GM19395 (cell line): Measurements from ENCODE around the gene RRP1B.
A peak's percentile ranks its signal among the peaks of the same experiment; 100 is the strongest.
"Not testable (repeated sequence)": the region's sequence is repeated elsewhere in the genome, so short reads cannot be mapped to it uniquely, and the experiment has no call there.

Experiments
- ATAC-seq: cut with Tn5 transposase; IDR thresholded peaks from one replicate; pipeline ENCODE4 v1.9.1; 2021; ENCODE audit warnings: mild to moderate bottlenecking, moderate library complexity; ENCODE audit not compliant: unreplicated experiment

RRP1B gene

GRCh38 chr21:43639470-43640353 is 19.6 kb upstream of the RRP1B start:
- no peak for ATAC-seq

DNA sequence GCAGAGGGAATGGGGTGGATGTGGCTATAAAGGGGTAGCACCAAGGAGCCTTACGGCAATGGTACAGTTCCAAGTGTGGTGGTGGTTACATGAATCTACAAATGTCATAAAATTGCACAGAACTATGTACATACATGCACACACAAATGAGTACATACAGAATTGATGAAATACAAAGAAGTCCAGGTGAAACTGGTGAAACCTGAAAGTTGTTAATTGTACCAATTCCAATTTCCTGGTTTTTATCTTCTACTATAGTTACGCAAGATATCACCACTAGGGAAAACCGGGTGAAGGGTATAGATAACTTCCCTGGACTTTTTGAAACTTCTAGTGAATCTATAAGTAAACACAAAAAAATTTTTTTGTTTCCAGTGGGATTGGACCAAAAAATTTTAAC is 19.0 kb upstream of the RRP1B start:
- ATAC-seq: no peak

DNA sequence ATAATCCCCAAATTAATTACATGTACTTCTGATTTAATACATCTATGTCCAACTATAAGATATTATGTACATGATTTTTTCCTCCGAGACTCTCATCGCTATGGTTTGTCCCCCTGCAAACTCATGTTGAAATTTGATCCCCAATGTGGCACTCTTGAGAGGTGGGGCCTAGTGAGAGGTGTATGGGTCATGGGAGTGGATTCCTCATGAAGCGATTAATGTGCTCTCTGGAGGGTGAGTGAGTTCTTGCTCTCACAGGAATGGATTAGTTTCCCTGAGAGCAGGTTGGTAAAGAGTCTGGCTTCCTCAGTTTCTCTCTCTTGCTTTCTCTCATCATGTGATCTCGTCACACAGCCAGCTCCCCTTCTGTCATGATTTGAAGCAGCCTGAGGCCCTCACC is 16.2 kb upstream of the RRP1B start:
- ATAC-seq: no peak

- no peak for ATAC-seq
These were observed 15.3 kb upstream of the RRP1B start for GRCh38 chr21:43644071-43644470.

- ATAC-seq: no peak
These were observed 14.8 kb upstream of the RRP1B start for GRCh38 chr21:43644609-43645008.

DNA sequence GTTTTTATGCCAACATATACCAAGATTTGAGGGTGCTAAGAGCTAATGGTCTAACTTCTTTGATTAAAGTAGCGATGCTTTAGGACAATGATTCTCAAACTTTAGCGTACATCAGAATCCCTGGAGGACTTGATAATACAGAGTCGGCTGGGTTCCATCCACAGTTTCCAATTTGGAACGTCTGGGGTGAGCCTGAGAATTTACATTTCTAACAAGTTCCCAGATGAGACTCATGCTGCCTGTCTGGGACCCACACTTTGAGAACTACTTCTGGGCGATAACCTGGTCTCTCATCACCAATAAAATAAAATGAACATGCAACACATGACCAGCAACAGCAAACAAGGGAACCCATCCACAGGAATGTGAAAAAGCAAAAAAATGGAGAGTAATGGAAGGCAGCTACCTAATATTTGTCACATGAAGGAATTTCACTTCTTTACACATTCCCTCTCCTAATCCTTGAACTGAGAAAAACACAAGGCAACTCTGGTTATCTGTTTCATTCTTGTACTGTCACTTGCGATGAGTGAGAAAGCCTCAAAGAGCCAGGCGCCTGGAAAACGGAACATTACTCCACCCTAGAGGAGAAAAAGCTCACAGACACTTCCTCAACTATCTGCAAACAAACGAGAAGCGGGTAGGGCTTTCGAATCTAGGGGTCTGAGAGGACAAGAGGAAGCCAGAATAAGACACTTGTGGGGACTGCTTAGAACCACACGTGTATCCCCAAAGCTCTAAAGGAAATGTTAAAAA is 14.0 kb upstream of the RRP1B start:
- no peak for ATAC-seq

- ATAC-seq: no peak
These were observed 13.4 kb upstream of the RRP1B start for GRCh38 chr21:43645976-43646375.

DNA sequence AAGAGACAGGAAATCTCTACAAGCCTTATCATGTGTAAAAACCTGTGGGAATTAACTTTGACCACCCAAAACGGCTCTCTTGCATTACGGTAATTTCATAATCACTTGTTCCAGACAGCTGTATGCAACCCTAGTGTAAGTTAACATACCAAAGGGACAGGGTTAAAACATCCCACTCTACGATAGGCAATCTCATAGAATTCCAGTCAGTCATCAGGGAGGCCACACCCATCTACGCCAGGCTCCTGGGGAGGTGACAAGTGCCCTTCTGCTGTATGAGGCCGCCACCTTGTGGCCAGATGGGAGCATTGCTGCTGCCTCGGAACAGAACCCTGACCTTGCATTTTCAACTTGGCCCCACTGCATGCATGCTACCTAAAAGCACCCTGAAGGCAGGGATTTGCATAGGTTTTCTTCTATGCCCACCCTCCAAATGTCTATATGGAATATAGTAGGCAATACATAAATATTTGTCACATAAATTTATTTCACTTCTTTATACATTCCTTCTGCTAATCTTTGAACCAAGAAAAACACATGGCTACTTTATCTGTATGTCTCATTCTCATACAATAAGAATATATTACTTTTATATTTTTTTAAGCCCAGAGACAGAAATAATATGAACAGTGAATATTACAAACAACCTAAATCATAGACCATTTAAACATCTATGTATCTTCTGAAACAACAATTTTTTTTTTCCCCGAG is 12.7 kb upstream of the RRP1B start:
- peak; percentile 70 for ATAC-seq

DNA sequence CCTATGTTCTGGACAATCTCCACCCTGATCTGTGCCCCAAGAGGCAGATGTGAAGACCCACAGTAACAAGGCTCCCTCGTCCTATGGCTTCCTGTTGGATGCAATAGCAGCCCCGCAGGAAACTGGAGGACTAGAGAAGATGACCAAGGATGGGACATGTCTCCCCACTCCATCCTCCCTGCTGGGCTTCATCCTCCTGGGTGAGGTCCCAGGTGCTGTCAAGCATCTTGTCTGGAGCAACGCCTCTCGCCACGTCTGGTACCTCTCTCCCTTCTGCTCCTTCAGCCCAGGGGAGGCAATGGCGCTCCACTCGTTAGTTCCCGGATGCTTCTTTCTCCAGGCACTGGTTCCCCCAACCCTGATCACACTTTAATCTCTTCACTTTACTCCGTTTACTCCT is 11.2 kb upstream of the RRP1B start:
- no peak for ATAC-seq

DNA sequence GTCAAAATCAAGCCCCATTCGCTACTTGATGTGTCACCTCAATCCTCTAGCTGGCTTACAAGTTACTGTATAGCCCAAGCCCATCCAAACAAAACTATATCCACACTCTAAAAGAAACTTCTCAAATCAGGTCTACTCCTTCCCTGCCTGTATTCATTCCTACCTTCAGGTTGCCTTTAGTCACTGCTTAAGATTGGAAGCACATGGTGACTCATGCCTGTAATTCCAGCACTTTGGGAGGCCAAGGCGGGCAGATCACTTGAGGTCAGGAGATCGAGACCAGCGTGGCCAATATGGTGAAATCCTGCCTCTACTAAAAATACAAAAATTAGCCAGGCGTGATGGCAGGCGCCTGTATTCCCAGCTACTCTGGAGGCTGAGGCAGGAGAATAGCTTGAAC is 7.4 kb upstream of the RRP1B start:
- not testable (repeated sequence) for ATAC-seq

- ATAC-seq: no peak
These were observed 6.7 kb upstream of the RRP1B start for GRCh38 chr21:43652616-43653015.

DNA sequence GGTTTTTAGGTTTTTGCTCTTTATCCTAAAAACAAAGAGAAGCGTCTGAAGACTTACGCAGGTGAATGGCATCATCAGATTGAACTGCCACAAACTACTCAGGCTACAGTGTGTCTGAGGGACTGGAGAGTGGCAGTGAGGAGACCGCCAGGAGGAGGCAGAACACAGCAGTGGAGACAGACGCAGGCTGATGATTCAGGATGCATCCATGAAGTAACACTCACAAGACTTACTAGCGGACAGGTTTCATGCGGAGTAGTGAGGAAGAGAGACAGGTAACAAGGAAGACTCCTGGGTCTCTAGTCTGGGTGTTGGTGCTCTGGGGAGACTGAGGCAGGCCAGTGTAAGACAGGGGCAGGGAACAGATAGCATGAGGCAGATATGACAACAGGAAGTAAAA is 5.7 kb upstream of the RRP1B start:
- no peak for ATAC-seq

DNA sequence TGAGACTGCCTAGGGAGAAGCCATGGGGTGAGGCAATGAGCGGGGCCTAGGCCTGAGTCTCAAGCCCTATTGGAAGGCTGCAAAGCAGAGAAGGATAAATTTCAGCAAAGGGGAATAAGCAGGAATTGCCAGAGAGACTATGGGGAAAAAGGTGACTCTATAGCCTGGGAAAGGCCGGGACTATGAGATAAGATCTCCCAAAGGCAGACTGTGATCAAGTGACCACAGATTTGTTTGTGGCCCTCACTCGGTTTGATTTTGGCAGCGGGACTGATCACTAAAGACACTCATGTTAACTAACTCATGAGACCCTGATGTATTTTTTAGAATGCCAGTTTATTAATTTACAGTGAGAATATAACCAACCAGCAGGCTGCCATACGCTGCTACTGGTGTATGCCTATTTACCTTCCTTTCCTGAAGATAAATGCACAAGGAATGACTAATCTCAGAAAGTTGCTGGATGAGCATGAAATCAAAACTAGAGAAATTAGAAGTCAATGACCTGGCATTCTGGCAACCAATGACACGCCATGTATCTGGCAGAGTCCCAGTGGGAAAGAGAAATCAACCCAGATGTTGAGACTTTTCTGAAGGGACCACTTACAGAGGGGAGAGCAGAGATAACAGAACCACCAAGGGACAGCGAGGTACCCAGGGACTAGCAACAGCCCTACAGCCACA is 4.4 kb upstream of the RRP1B start:
- ATAC-seq: no peak

- no peak for ATAC-seq
These were observed 1.8 kb upstream of the RRP1B start for GRCh38 chr21:43657355-43658087.

DNA sequence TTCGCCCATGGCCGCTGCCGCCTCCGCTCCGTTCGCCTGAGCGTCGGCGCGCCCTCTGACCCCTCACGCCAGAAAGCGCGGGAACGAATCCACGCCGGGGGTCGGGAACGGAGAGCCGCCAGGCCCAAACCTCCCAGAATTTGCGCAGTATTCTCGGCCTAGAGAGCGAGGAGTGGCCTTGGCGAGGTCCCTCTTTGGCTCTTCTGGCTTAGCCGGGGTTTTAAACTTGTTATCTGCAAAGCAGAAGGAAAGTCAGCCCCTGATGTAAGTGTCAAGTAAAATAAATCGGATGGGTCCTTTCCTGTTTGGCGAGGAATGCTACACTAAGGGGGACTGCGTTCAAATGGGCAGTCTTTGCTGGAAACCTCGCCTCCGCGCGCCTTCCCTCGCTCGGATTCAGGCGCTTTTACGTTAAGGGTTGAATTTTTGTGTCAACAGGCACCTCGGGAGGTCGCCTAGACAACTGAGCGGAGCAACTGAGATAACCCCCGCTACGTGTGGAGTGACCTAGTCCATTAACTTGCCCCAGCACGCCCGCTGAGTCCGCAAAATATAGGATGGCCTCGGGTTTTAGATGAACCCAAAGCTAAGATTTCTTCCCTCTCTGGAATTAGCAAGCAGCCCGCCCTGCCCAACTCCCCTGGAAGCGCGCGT is 1.1 kb upstream of the RRP1B start:
- ATAC-seq: no peak

DNA sequence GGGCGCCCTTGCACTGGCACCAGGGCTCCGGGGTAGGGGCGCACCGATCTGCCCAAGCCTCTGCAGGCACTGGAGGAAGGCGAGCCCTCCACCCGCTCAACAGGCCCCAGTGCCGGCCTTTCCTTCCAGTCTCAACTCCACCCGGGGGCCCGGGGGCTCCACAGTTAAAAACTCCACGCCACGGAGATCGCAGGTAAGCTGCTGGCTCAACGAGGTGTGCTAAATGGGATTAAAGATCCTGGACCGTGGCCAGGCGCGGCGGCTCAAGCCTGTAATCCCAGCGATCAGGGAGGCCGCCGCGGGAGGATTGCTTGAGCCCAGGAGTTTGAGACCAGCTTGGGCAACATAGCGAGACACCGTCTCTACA is 608 bp upstream of the RRP1B start:
- no peak for ATAC-seq

GRCh38 chr21:43662286-43662685 is 2.9 kb downstream of the RRP1B start:
- ATAC-seq: no peak

DNA sequence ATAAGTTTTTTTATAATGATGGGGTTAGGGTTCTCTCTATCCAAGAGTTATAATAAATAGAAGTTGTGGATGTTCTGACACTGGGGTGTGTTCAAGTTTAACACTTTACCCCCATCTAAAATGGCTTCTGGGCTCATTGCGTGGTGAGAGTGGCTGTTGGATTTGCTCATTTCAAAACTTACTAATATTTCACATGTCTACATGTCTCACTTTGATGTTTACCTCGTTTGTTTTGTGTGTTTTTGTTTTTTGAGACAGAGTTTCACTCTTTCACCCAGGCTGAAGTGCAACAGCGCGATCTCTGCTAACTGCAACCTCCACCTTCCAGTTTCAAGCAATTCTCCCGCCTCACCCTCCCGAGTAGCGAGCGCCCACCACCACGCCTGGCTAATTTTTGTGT is 3.7 kb downstream of the RRP1B start:
- ATAC-seq: no peak

DNA sequence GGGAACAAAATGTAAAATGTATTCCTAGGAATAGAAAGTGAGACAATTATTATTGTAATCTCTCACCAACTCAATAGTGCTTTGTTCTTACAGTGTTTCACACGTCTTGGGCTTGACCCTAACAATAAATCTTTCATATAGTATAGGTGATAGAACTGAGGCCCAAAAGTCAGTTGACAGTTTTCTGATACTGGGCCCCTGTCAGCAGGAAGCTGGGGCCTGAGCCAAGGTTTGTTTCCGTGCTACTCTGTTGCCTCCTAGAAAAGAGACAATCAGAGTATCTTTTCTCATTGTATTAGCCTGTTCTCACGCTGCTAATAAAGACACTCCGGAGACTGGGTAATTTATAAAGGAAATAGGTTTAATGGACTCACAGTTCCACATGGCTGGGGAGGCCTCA is 5.0 kb downstream of the RRP1B start:
- ATAC-seq: no peak

DNA sequence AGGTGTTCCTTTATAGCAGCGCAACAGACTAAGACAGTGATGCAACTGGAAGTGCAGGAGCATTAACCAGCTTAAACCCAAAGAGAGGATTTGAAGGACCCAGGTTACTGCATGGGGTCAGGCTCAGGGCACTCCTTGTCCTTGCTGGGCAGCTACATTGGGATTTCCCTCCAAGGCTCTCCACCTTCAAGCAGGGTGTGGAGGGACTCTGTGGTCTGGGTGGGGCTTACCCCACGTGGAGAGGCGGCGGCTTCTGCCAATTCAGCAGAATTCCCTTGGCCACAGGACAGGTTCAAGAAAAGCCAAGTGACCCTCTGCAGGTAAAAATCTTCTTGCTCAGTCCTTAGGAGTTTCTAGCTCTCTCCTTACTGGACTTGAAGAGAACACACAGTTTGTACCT is 6.5 kb downstream of the RRP1B start:
- no peak for ATAC-seq
